ENCODE measurements around the gene SLITRK2. TPM values are rescaled to one million over a fixed set of nuclear protein-coding genes. Genes with fewer than 3 reads are reported as not detected.

The SLITRK2 gene
- 14.2 TPM for total RNA-seq

DNA sequence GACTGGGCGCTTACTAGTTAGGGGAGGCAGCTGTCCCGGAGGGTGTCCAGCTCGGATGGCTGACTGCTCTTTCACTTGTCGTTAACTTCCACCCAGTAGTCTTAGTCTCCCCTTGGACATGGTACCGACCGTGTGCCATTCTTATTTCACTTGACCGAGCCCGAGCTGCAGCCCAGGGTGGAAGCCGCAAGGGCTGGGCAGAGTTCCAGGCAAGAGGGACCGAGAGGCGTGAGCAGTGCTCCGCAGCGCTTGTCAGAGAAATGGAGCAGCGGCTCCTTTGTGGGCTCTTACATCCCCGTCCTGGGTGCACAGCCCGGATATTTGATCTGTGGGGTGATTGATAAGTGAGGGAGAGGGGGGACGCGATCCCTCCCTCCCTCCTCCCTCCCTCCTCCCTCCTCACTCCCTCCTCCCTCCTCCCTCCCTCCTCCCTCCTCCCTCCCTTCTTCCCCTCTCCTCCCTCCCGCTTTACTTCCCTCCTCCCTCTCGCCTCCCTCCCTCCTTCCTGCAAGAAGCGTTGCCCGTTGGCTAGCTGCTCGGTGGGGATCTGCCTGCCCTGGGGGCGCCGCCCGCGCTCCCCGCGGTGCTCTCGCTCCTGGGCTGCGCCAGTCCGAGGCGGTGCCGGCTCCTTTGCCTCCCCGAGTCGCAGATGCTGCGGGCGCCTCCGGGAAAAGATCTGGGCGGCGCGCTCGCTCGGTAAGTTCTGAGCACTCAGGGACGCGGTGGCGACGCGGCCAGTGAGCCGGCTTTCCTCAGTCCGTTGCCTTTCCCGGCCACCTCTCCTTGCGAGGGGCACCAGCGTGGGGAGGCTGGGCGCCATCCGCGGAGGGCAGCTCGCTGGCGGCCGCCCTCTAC is at the start of gene SLITRK2:
Gene SLITRK2 (plus strand): TSS at position 499 of the 855 bp plus-strand sequence. CDS start 4,597 bp downstream, outside the sequence.

